NB4 (cell line): ENCODE data around the gene KMT2C.

Experiments used
- POLR2A ChIP-seq: IDR thresholded peaks from 2 replicates; pipeline ENCODE4 v1.6.1; 2011; ENCODE audit warnings: mild to moderate bottlenecking; ENCODE audit not compliant: insufficient read length; ENCODE audit errors: extremely low read depth
- TF ChIP-seq, protein P1 (sequence below): IDR thresholded peaks from one replicate; pipeline ENCODE4 v1.5.1; 2012; ENCODE audit warnings: low read depth, low read length

DNA sequence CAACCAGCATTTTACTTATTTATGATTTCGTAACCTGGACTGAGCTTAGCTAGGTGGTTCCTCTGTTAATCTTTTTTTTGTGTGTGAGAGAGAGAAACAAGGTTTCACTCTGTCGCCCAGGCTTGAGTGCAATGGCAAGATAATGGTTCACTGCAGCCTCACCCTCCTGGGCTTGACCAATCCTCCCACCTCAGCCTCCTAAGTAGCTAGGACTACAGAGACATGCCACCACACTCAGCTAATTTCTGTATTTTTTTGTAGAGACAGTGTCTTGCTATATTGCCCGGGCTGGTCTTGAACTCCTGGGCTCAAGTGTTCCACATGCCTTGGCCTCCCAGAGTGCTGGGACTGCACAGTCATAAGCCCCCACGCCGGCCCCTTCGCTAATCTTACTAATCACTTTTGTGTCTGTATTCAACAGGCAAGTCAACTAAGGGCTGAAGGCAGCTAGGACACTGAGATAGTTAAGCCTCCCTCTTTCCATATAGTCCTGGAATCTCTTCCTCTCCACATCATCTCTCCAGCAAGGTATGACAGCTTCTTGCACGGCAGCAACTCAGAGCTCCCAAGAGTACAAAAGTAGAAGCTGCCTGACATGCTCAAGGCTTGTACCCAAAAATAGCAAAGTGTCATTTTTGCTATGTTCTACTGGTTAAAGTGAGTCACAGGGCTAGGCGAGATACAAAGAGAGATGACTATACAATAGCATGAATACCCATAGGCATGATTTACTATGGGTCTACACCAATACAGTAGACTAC, 11.3 kb downstream of the KMT2C start:
- TF ChIP-seq, protein P1, sequence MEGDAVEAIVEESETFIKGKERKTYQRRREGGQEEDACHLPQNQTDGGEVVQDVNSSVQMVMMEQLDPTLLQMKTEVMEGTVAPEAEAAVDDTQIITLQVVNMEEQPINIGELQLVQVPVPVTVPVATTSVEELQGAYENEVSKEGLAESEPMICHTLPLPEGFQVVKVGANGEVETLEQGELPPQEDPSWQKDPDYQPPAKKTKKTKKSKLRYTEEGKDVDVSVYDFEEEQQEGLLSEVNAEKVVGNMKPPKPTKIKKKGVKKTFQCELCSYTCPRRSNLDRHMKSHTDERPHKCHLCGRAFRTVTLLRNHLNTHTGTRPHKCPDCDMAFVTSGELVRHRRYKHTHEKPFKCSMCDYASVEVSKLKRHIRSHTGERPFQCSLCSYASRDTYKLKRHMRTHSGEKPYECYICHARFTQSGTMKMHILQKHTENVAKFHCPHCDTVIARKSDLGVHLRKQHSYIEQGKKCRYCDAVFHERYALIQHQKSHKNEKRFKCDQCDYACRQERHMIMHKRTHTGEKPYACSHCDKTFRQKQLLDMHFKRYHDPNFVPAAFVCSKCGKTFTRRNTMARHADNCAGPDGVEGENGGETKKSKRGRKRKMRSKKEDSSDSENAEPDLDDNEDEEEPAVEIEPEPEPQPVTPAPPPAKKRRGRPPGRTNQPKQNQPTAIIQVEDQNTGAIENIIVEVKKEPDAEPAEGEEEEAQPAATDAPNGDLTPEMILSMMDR: no peak
- no peak for TF ChIP-seq POLR2A
